ENCODE results near the gene POPDC2.
"Not testable (repeated sequence)": the region's sequence is repeated elsewhere in the genome, so short reads cannot be mapped to it uniquely, and the experiment has no call there.

The POPDC2 gene

DNA sequence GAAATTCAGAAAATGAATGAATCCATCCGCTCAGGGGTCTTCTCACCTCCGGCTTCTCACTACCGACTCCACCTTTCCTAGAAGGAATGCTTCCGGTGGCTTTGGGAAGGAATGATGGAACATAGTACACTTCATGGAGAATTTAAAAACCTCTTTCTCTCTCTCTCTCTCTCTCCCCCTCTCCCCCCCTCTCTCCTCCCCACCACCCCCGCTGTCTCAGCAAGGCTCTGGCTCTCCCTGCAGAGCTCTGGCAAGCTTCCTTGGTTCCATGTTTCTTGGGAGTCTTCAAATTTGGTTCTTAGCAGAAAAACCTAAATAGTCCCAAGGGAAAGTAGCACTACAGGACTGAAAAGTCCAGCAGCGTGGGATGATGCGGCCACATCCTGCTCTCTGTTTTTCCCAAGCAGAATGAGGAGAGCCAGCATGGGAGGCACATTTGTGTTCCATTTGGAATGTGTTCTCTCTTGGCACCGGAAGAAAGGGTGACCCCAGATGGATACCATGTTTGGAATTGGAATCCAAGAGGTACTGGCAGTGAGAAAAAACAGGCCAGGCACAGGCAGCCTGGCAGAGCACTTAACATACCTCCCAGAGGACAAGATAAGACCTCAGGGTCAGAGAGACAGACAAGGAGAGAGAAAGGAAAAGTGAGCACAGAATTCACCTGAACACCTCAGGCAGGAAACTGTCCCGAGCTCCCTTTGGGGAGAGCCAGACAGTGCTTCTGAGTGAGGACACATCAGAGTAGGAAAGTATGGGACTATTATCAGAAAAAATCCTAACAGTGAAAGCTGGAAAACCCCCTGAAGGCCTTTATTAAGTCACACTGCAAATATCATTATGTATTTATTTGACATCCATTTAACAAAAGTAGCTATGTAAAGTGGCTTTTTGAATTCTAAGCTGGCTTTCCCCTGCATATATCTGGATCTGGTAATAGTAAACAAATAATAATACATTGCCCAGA lies at the start of gene POPDC2:
Gene POPDC2 (minus strand): TSS at position 116 of the 967 bp plus-strand sequence. CDS start 166 bp downstream, outside the sequence.
- no peak for FAIRE-seq

DNA sequence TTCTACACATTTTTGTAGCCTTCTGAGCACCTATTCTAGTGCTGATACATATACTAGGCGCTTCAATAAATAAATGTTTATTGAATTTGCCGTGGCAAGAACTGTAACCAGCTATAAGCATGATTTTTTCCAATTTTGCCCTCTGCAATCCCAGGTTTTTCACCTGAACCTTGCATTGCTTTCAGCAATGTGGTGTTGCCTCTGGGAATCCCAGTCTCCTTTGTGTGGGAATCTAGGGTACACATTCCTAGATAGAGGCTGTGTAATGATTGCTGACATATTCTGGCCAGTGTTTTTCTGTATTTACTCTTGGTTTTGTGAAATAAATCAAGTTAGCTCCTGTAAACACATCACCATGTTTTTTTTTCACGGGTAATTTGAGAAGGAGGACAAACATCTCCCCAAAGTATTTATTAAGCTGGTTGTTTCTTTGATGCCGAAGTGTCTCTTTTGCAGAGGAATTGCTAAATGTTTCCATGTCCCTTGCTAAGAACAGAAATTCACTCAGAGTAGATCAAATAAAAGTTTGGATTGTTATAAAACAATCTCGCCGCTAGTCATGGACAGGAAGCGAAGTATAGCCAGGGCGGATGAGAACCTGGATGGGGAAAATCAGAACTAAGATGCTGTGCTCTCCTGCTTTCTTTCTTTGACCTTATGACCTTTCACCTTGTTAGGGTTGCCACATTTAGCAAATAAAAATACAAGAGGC lies 43.6 kb upstream of the POPDC2 start:
- FAIRE-seq: no peak

DNA sequence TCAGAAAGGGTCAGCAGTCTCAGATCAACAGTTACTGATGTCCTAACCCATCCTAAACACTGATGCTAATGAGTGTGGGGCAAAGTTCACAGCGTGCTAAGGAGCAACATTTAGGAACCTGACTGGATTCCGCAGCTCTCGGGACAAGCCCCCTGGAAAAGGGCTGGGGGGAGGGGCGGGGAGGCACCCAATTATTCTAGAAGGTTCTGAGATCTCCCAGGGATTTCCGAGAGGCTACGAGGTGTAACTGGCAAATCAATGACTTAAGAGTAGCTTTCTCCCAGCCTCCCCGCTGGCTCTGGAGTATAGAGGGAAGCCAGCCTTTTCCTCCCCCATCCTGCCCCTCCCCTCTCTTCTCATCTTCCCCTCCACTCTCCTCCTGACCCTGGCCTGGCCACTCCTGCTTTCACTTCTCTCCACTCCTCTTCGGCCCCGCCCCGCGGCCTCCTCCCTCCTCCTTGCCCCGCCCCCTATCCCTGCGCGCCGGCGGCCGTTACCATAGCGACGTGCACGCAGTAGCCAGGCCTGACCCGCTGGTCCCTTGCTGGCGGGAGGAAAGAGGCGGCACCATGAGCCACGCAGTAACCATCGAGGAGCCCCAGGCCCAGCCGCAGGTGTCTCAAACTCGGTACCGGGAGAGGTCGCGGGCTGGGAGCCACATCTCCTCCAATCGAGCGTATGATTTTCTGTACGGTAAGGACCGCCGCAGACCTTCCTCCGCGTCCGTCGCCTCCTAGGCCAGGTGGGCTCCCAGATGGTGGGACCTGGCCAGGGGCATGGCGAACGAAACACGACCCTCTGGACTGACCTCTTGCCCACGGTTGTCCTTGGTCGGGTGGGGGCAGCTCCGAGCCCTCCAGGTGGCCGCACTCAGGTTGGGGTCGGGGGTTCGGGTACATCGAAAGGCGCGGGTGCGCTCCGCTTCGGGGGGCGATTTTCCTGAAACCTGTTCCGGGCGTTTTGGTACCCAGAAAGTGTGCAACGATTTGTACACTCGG lies 42.4 kb upstream of the POPDC2 start, which contains the start of gene CFAP91:
Gene CFAP91 (plus strand): TSS at position 493 of the 998 bp plus-strand sequence. CDS start 77 bp downstream, at position 570.
- no peak for FAIRE-seq

- no peak for FAIRE-seq
Observed at GRCh38 chr3:119700920-119701734, 40.7 kb upstream of the POPDC2 start.

GRCh38 chr3:119700269-119700919 lies 40.0 kb upstream of the POPDC2 start:
- no peak for FAIRE-seq

GRCh38 chr3:119697394-119697793 lies 37.0 kb upstream of the POPDC2 start:
- FAIRE-seq: no peak

DNA sequence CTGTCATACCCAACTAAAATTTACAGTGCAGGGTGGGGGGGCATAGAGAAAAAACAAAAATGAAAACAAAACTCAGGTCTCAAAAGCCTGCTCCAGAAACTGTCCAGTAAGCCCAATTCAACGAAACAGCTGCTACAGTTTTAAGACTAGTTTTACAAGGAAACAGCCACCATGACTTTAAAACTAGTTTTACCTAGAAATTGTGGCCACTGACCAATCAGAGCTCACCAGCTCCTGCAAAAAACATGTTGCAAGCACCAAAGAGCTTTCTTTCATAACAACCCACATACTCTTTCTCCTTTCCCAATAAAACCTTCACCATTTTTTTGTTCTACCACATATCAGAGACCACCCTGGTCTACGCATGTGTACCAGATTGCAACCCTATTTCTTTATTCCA lies 35.1 kb upstream of the POPDC2 start:
- FAIRE-seq: no peak

GRCh38 chr3:119690043-119690656 lies 29.8 kb upstream of the POPDC2 start:
- FAIRE-seq: peak; percentile 78

DNA sequence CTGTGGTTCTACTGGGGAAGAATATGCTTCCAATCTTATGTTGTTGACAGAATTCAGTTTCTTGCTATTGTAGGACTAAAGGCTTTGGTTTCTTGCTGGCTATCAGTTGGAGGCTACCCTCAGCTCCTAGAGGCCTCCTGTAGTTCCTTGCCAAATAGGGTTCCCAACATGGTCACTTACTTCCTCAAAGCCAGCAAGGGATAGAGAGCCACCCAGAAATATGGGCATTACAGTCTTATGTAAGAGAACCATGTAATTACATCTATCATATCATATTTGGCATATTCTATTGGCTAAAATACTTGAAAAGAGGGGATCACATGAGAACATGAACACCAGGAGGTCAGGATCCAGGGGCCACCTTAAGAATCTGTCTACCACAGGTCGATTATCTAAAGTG lies 23.0 kb upstream of the POPDC2 start:
- FAIRE-seq: no peak

DNA sequence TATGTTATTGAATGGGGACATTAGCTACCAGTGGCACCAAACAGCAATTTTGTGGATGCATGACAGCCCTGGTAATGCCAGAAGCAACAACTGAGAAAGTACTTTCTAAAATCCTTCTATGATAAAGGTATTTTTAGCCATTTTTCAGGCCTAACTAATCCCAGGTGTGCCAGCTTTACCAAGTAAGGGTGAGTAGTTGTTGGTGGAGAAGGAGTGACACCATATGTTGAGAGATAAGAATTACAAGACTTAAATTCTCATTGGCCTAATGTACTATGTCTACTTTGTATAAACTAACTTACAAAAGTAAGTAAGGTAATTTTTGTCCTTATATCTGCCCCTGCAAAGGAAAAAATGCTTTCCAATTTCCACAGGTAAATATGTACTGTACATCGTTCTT lies 20.9 kb upstream of the POPDC2 start:
- peak; percentile 28 for FAIRE-seq

- no peak for FAIRE-seq
Observed at GRCh38 chr3:119679874-119680273, 19.5 kb upstream of the POPDC2 start.

DNA sequence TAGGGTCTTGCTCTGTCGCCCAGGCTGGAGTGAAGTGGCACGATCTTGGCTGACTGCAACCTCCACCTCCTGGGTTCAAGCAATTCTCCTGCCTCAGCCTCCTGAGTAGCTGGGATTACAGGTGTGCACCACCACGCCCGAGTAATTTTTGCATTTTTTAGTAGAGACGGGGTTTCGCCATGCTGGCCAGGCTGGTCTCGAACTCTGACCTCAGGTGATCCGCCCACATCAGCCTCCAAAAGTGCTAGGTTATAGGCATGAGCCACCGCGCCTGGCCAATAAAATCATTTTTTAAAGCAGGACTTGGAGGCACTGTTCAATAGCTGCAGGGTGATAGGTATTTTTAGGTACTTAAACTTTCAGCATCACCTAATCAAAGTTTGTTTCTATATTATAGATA lies 17.8 kb upstream of the POPDC2 start:
- FAIRE-seq: not testable (repeated sequence)

GRCh38 chr3:119677641-119677934 lies 17.2 kb upstream of the POPDC2 start:
- FAIRE-seq: no peak

- peak; percentile 92 for FAIRE-seq
Observed at GRCh38 chr3:119676771-119677640, 16.6 kb upstream of the POPDC2 start, which contains the start of gene COX17. Gene COX17, minus strand, starts transcription at chr3:119677406. Its CDS starts 96 bp downstream, at chr3:119677310.

DNA sequence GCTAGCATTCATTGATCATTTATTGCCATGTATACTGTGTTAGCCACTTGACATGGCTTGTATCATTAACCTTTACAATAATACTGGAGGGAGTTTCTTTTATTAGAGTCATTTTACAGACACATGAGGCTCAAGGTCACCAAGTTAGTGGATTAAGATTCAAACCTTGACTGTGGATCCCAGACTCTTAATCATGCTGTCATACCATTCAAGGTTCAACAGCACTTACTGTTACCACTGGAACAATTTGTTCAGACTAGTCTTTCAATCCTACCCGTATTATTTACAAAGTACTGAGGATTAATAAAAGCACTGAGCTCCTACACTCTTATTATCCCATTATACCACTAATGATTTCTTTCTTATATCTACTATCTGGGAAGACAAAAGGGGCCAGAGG lies 15.6 kb upstream of the POPDC2 start:
- FAIRE-seq: no peak

DNA sequence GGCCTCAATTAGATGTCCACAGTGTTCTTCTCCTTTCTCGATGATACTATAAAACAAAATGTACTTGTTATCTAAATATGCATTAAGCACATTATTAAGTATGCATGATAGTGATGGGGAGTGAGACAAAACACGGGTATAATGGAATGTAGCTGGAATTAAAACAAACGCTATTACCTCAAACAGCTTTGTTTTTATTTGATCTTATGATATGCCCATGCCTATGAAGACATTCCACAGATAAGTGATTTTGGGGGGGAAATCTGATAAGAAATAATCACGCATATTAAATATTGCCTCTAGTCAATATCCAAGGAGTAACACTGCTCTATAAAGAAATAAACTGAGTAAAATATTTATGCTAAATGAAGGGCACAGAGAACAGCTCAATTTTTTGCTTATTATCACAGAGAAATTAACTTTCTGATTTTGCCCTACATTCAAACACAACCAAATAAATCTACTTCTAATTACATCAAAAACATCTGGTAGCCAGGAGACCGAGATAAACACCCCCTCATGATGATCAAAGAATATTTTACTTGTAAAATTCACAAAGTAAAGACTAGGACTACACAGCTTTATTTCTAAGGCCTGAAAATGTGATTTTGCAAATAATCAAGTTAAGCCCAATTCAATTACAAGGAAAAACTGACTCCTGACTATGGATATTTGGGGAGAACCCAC lies 14.9 kb upstream of the POPDC2 start:
- FAIRE-seq: no peak

- FAIRE-seq: no peak
Observed at GRCh38 chr3:119673875-119674274, 13.5 kb upstream of the POPDC2 start.

DNA sequence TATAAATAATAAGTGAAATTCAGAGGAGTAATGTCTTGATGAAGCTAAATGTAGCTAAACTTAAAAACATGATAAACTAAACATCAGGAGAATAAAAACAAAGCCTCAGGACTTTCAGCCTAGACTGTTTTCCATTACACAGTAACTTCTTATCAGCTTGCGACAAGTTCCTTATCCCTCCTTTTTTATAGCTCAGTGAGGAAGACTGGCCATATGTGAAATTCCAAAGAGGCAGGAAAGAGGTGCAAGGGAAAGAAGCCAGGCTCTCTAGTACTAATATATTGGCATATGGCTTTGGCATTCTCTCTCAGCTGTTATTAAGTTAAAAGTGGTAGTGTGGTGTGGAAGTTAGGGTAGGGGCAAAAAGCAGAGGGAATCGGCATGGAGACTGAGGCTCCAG lies 12.4 kb upstream of the POPDC2 start:
- no peak for FAIRE-seq
